Type B pancreatic cell (in vitro differentiated cells): ENCODE results near the gene FOCAD. TPM values are rescaled to one million over a fixed set of nuclear protein-coding genes. Genes with fewer than 3 reads are reported as not detected.

Source experiments
- DNase-seq: peaks from one replicate; pipeline ENCODE4 v3.0.0; 2021; ENCODE audit warnings: mixed read lengths; ENCODE audit not compliant: unreplicated experiment; ENCODE audit errors: extremely low spot score
- H3K27ac Mint-ChIP-seq: 2 replicates; pipeline ENCODE4 v1.8.0; 2021; ENCODE audit warnings: mild to moderate bottlenecking, mixed read lengths
- H3K27me3 Mint-ChIP-seq: 2 replicates; pipeline ENCODE4 v1.8.0; 2021; ENCODE audit warnings: mixed read lengths
- H3K36me3 Mint-ChIP-seq: 2 replicates; pipeline ENCODE4 v1.8.0; 2021; ENCODE audit warnings: mixed read lengths
- H3K4me1 Mint-ChIP-seq: one replicate; pipeline ENCODE4 v1.8.0; 2021; ENCODE audit warnings: mixed read lengths; ENCODE audit not compliant: unreplicated experiment
- H3K4me3 Mint-ChIP-seq: 2 replicates; pipeline ENCODE4 v1.8.0; 2021; ENCODE audit warnings: mild to moderate bottlenecking, mixed read lengths
- H3K9me3 Mint-ChIP-seq: 2 replicates; pipeline ENCODE4 v1.8.0; 2021; ENCODE audit warnings: mixed read lengths
- CTCF ChIP-seq: fragments of 200-600 bp; sonication (generic); conservative IDR thresholded peaks from 2 replicates; pipeline ENCODE4 v1.5.0; 2021; ENCODE audit warnings: antibody characterized with exemption, mild to moderate bottlenecking
- total RNA-seq: library from RNA; stranded (reverse); gene quantifications from 2 replicates; pipeline ENCODE4 v1.2.1, GENCODE V29; 2021; ENCODE audit warnings: low replicate concordance

FOCAD gene
- total RNA-seq, 1 donor from 2014 or later: 51.0 TPM

- no peak for TF ChIP-seq CTCF
- Mint-ChIP-seq H3K27ac (peak overlapping the region; percentile 54), H3K36me3 (peaks cover 23% of the 10 kb centered on the region), H3K4me3 (no peak overlapping the region), H3K4me1 (no peaks in the 10 kb centered on the region), H3K27me3 (no peaks in the 10 kb centered on the region), H3K9me3 (no peaks in the 10 kb centered on the region)
- no peak for DNase-seq
These were observed 99.3 kb downstream of the FOCAD start for GRCh38 chr9:20783057-20784038.

GRCh38 chr9:20784196-20784595 lies 100.1 kb downstream of the FOCAD start:
- Mint-ChIP-seq H3K4me3 (no peak overlapping the region), H3K9me3 (no peaks in the 10 kb centered on the region), H3K27me3 (no peaks in the 10 kb centered on the region), H3K27ac (no peak overlapping the region), H3K36me3 (peaks cover 24% of the 10 kb centered on the region), H3K4me1 (no peaks in the 10 kb centered on the region)
- no peak for TF ChIP-seq CTCF
- DNase-seq: no peak

GRCh38 chr9:20786807-20787206 lies 102.7 kb downstream of the FOCAD start:
- H3K36me3 Mint-ChIP-seq: peaks cover 37% of the 10 kb centered on the region
- H3K4me3 Mint-ChIP-seq: no peak overlapping the region
- no peak for TF ChIP-seq CTCF
- H3K4me1 Mint-ChIP-seq: no peaks in the 10 kb centered on the region
- DNase-seq: no peak
- H3K27ac Mint-ChIP-seq: no peak overlapping the region
- H3K9me3 Mint-ChIP-seq: no peaks in the 10 kb centered on the region
- H3K27me3 Mint-ChIP-seq: no peaks in the 10 kb centered on the region

GRCh38 chr9:20788526-20789451 lies 104.7 kb downstream of the FOCAD start:
- DNase-seq: no peak
- no peak overlapping the region for H3K4me3 Mint-ChIP-seq
- H3K9me3 Mint-ChIP-seq: no peaks in the 10 kb centered on the region
- no peaks in the 10 kb centered on the region for H3K4me1 Mint-ChIP-seq
- H3K27ac Mint-ChIP-seq: no peak overlapping the region
- H3K27me3 Mint-ChIP-seq: no peaks in the 10 kb centered on the region
- peaks cover 32% of the 10 kb centered on the region for H3K36me3 Mint-ChIP-seq
- no peak for TF ChIP-seq CTCF

- Mint-ChIP-seq H3K27ac (no peak overlapping the region), H3K27me3 (no peaks in the 10 kb centered on the region), H3K4me1 (no peaks in the 10 kb centered on the region), H3K4me3 (no peak overlapping the region), H3K9me3 (no peaks in the 10 kb centered on the region), H3K36me3 (peaks cover 27% of the 10 kb centered on the region)
- DNase-seq: no peak
- TF ChIP-seq CTCF: no peak
These were observed 106.7 kb downstream of the FOCAD start for GRCh38 chr9:20790721-20791120.
